ENCODE data around the gene RNF112.

The RNF112 gene

DNA sequence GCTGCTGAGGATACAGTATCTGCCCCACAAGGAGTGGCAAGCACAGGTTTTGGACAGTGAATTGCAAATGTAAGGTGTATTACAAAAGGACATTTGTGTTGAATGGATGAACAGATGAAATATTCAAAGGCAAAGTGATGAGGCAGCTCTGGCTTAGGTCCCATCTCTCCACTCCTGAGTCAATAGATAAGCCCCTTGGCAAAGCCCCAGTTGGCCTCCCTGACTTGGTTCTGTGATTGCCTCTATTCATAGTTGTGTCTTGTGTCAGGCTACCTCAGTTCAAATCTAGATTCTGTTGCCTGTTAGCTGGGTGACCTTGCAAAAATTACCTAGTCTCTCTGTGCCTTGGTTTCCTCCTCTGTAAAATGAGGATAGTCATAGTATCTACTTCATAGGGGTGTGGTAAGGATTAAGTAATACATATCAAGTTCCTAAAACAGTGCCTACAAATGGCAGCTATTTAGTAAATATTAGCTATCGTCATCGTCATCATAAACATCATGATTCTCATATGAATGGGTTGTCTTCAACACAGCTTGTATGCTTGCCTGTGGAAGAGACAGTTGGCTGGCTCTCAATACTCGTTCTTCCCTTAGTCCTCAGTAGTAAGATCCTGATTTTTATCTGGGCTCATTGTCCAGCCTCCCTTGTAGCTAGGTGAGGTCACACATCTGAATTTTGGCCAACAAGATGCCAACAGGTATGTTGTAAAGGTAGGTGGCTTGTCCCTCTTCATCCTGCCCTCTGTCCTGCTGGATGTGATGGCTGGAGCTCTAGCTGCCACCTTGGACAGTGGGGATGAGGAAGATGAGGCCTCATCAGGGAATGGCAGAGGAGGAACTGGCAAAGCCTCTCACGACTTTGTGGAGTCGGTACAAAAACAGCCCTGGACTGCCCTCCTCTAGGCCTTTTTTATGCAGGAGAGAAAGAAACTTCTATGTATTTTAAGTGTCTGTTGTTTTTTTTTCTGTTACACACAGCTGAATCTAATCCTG is 21.9 kb upstream of the RNF112 start:
- no peak for DNase-seq (ENCODE audit: low read depth)

DNA sequence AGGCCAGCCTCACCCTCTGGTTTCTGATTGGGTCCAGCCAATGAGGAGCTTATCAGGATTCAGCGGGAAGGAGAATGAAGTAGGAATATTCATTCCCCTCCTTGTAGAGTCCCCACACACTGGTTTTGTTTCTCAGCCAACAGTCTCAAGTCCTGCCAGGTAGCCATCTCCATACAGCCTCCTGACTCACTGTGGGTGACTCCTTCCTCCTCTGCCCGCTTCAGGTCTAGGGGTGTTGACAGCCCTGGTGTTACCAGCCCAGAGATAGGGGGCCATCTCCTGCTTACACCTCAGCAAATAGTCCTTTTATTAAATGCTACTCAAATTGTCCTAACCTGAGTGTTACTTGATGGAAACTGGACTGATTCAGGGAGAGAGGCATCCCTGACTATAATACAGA is 20.1 kb upstream of the RNF112 start:
- no peak for DNase-seq (ENCODE audit: low read depth)

DNA sequence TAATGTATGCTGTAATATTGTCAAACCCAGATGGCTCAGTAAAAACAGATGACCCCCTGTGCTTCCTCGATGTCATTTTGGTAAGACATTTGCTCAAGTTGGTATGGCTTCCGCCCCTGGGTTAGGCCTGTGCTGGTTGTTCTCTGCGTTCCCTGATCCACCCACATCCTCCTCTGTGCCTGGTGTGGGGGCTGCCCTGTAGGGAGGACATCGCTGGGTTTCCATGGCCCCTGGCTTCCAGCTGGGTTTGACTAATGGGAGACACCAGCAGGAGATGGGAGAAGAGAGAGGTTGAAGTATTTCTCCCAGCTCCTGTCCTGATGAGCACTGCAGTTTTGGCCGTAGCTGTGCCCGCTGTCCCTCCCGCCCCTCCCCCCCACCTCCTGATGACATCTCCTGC is 19.6 kb upstream of the RNF112 start:
- DNase-seq (ENCODE audit: low read depth): no peak

DNA sequence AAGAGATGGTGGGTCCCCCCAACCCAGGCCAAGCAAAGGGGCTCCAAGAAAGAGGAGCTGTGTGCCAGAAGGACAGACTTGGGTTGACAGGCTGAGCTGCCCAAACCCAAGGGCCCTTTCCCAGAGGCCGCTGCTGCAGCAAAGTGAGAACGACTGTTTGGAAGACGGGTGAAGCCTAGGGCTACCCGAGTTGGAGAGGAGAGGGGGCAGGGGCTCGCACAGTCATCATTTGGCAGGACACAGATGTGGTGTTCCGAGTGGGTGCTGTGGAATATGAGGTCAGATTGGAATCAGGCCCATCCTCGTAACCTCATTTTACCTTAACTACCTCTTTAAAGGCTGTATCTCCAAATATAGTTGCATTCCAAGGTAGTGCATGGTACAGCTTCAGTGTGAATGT is 18.7 kb upstream of the RNF112 start:
- DNase-seq (ENCODE audit: low read depth): no peak

DNA sequence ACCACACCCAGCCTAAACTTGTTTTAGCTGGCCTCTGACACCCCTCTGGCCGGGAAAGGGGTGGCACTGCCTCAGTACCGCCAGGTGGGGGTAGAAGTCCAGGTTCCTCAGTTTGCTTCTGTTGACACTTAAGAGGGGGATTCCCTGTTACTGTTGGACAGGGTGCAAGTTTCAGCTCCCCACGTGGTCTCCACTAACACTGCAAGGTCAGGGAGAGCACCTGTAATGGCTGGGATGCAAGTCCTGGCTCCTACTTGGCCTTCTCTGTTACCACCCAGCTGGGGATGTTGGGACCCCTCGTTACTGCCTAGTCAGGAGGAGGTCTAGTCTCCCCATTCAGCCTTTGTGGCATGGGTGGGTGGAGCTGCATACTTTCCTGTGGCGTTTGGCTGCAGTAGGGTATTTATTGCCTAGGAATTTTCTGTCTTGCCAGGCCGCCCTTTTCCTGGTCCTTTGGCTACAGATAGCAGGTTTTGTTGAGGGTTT is 13.4 kb upstream of the RNF112 start:
- no peak for DNase-seq (ENCODE audit: low read depth)

DNA sequence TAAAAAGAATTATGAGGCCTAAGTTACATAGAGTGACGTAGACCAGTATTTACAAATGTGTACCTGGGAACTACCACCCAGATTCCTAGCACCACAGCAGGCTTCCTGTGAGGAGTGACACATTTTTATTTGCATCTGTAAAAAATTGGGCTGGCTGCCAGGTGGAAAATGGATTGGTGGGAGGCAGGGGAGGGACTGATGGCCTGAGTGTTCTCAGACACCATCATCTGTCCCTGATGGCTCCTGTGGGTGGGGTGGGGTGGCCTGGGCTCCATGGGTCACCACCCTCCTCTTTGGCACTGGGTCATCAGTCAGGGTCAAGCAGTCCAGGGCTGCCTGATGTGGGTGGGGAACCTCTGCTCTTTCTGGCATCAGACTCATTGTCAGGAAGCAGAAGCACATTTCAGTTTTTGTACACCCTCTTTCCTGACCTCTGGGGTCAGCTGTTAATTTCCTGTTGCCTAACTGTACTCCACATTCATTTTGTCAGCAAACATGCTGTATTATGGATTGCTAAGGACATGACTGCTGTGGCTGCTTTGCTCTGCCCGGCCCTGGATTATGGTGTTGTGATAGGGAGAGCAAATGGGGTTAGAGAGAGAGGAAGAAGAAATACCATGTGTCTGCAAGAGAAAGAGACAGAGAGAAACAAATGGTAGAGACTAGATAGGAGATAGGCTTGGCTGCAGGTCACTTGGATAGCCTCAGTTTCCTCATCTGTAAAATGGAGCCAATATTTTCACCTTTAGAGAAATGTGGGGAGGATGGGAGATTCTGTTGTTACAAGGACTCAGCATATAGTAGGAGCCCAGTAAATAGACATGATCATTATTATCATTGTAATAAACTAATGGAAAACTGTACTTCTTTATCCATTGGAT is 12.5 kb upstream of the RNF112 start:
- no peak for DNase-seq (ENCODE audit: low read depth)

DNA sequence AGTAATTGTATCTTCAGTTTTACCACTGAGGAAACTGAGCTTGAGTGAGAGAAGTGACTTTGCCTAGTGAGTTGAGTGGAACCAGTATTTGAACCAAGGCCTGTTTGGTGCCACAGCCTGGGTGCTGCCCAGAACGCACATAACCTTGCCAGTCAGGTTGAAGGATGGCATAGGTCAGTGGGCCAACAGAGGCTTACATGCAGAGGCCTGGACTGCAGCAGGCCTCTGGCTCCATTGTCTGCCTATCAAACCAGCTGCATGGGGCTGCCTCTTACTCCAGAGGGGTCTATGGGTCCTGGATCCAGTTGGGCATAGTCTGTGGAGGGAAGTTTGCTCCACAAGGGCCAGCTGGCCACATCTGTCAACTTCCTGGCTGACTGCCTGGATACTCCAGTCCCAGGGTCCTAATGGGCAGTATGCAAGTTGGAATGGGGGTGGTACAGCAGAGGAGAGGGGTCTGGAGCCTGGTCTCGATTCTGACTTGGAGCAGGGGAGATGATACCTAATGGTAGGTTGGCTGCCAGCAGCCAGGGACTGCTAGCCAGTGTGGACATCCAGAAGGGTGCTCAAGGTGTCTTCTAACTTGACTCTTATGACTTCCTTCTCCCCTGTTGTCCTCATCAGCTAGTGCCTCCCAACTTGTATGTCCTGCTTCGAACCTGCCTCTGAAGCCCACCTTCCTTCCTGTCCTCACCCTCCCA is 11.1 kb upstream of the RNF112 start:
- no peak for DNase-seq (ENCODE audit: low read depth)

DNA sequence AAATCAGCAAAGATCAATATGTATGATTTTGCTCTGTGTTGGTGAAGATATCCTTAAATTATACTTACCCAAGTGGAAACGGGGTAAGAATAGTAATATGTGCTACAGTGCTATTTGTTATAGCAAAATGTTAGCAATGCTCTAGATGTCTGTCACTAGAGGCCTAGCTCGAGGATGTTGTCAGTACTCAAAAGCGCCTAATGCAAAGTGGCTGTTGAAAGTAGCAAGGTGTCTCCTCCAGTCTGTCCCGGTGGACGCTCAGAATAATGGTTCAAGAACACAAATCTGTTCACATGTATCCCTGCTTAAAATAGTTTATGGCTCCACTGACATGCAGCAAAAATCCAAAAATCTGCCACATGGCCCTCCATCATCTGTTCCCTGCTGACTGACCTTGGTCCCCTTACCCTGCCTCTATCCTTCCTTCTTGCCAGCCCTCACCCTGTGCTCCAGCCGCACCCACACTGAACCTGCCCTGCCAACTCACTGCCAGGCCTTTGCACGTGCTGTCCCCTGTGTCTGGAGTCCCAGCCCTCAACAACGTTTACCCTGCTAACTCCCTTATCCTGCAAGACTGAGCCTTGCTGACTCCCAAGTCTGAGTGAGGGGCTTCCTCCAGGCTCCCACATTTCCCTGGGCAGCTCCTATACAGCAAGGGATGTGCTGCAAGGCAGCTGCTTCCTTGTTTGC is 9.6 kb upstream of the RNF112 start:
- DNase-seq (ENCODE audit: low read depth): no peak

DNA sequence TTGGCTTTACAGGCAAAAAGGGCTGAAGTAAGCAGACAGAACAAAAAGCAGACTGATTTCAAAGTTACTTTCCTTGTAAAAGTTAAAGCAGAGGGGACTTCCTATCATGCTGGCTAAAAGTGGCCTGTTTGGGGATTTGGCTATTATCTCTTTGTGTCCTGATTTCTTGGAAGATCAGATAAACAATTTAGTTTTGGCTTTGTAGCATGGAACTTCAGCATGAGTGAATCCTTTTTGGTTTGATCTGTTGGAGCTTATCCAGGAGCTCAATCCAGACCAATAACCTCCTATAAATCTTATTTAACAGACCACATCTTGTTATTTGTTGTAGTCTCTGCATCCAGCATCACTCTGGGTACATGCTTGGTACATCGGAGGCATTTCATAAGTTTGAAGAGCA is 8.9 kb upstream of the RNF112 start:
- DNase-seq (ENCODE audit: low read depth): no peak

DNA sequence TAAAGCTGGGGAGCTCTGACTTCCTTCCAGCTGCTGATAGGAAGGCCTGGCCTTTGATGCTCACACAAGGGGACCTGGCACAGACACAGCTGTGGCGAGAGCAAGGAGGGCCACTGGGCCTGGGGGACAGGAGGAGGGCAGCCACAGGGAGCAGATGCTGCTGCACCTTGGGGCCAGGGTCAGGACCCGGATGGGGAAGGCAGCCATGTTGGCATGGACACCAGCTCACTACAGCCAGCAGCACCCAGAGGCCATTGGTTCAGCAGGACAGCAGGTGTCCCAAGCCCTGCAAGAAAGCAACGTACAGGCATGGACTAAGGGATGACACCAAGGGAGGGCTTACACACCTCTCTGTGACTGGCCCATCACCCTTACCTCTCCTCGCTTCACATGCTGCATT is 8.0 kb upstream of the RNF112 start:
- DNase-seq (ENCODE audit: low read depth): no peak

DNA sequence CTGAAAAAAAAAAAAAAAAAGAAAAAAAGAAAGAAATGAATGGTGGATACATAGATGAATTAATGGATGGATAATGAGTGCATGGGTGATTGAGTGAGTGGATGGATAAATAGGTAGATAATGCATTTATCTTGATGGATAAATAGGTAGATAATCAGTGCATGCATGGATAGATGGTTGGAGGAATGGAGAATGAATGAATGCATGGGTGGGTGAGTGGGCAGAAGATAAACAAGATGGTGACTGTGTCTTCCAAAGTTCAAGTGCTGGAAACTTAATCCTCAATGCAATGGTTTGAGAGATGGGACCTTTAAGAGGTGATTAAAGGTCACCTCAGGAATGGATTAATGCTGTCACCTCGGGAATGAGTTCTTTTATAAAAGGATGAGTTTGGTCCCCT is 6.8 kb upstream of the RNF112 start:
- no peak for DNase-seq (ENCODE audit: low read depth)

DNA sequence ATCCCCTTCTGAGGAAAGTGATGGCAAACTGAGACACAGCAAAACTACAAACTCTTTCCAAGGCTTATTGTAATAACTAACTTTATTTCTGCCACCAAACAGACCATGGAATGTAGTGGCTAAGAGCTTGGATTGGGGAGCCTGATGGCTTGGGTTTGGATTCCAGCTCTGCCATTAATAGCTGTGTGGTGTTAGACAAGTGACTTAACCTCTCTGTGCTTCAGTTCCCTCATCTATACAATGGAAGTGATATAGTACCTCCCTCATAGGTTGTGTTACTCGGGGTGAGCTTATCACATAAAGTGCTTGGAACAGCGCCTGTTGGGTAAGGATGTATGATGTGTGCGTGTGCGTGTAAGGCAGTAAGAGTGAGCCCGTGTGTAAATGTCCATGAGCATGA is 5.9 kb upstream of the RNF112 start:
- DNase-seq (ENCODE audit: low read depth): no peak

DNA sequence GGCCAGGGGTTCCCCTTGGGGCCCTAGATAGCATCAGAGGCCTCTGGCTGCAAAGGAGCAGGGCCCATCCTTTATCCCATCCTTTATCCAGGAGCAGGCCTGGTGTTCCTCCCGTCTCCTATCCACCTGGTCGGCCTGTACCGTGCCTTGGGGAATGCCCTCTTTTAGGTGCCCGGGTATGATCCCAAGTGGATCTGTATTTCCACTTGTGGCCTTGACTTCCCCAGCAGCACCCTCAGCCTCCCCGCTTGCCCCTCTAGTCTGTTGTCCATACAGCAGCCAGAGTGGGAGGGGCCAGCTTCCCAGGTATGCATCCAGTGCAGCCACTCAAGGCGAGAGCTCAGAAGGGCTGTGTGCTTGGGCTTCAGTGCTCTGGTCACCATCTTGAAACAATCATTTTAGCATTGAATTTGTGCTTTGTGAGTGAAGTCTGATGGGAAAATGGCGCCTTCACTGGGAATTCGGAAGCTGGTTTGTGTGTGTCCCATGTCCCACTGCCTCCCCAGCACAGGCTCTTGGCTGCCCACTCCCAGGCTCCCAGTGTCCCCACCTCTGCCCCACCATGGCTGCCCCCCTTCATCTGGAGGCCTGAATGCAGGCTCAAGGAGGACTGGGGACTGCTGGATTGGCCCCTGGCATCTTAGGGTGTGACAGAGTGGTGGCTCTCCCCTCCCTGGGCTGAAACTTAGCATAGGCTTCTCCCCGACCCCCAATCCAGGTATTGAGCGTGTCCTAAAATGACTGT is 3.3 kb upstream of the RNF112 start:
- no peak for DNase-seq (ENCODE audit: low read depth)

DNA sequence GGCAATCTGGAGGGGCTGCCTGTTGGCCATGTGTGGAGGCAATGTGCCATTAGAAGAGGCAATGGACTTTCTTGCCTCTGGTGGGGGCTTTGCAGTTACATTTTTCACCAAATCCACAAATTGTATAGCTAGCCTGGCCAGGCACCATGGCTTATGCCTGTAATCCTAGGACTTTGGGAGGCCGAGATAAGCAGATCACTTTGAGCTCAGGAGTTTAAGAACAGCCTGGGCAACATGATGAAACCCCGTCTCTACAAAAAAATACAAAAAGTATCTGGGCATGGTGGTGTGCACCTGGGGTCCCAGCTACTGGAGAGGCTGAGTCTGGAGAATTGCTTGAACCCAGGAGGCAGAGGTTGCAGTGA is 2.7 kb upstream of the RNF112 start:
- no peak for DNase-seq (ENCODE audit: low read depth)

DNA sequence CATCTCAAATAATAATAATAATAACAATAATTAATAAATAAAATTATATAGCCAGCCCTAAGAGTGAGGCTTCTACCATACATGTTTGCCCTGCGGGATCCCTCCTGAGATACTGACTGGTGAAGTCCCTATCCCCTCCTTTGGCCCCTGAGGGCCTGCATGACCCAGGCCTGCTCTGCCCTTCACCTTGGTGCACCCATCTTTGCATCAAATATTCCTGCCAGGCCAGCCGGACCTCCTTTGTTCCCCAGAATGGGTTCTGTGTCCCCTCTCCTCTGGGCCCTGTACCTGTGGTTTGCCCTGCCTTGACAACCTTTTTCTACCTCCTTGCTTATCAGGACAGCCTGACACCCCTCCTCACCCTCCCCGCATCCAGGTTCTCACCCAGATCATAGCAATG is 2.0 kb upstream of the RNF112 start:
- no peak for DNase-seq (ENCODE audit: low read depth)

DNA sequence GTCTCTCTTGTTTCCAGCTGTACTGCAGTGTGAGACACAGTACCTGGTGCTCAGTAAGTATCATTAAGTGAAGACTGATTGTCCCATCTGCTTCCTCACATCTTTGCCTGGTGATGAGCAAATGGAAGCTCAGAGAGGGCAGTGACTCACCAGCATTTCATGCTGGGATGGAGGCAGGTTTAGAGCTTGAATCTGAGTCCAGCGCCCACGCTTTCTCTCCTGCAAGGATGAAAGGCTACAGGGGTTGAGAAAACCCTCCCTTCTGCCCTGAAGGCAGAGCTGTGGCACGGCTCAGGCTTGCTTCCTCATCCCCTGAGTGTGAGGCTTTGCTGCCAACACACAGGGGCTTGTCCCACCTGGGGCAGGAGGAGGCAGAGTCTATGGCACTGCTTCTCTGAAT is 1.5 kb upstream of the RNF112 start:
- DNase-seq (ENCODE audit: low read depth): no peak

DNA sequence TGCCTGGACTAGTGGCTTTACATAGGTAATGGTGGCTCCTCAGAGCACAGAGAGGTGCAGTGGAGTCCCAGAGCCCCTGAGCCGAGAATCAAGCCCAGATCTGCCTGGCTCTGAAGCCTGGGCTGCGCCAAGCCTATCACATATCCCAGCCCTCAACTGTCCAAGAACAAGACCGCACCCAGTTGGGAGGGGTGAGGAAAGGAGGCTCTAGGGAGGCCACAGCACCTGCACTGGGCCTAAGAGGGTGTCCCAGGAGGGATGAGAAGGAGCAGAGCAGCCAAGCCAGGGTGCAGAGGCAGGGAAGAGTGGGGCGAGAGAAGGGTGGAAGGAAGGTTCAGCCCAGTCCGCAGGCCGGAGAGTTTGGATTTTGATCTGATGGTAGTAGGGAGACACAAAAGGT is 941 bp upstream of the RNF112 start:
- no peak for DNase-seq (ENCODE audit: low read depth)

DNA sequence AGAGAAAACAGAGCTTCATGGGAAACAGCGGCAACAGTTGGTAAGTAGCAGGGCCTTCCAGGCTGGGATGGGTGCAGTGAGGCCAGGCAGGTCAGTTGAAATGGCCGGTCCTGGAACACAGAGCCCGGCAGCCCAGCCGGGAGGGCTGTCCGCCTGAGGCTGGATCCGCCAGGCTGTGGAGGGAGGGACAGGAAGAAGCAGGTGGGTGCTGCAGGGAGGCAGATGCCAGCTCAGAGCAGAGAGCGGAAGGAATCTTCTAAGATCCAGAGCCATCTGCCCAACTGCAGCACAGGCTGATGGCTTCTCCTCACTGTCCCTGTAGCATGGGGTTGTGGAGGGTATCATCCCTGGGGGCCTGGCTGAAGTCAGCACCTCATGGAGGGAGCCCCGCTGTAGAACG is 599 bp downstream of the RNF112 start:
- DNase-seq (ENCODE audit: low read depth): no peak

DNA sequence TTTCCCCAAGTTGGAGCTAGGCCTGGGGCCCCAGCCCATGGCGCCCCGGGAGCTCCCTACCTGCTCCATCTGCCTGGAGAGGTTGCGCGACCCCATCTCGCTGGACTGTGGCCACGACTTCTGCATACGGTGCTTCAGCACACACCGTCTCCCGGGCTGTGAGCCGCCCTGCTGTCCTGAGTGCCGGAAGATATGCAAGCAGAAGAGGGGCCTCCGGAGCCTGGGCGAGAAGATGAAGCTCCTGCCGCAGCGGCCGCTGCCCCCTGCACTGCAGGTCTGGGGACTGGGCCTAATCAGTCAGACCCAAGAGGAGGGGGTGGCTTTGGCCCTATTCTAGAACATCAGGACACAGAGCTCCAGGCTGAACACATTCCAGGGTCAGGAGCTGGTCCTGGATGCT is 1.5 kb downstream of the RNF112 start:
- no peak for DNase-seq (ENCODE audit: low read depth)

DNA sequence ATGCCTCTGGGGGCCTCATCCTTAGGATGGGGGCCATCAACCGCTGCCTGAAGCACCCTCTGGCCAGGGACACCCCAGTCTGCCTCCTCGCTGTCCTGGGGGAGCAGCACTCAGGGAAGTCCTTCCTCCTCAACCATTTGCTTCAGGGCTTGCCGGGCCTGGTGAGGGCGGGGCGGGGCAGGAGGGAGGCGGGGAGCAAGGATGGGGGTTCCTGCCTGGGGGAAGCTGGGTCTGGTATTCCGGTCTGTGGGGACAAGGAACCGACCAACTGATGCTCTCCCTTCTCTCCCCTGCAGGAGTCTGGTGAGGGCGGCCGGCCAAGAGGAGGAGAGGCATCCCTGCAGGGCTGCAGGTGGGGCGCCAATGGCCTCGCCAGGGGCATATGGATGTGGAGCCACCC is 2.0 kb downstream of the RNF112 start:
- no peak for DNase-seq (ENCODE audit: low read depth)

DNA sequence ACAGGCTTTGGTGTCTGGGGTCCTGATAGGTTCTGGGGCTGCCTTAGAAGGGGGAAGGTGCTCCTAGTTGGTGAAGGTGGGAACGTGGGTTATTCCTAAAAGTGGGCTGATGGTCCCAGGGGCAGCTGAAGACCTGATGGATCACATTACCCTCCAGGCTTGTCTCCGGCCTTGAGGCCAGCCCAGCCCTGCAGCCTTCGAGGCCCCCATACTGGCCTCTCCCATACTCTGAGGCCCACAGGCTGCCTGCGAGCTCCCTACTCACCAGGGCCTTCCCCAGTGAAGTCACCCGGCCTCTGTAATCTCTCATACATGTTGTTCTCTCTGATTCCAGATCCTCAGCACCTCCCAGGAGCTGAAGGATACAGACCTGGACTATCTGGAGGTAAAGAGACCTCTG is 2.7 kb downstream of the RNF112 start:
- no peak for DNase-seq (ENCODE audit: low read depth)

Data from stimulated activated CD8-positive, alpha-beta memory T cell treated with anti-CD3 and anti-CD28 coated beads, Interleukin-7, amount 100 ng/mL, for 24 hours (primary cell).